Amniotic stem cell (primary cell): ENCODE measurements around the gene PDLIM4.

Experiments
- DNase-seq: peaks from one replicate; lab custom pipeline; 2025; lab: John Stamatoyannopoulos, UW

PDLIM4 gene

GRCh38 chr5:132253452-132254320, 3.8 kb upstream of the PDLIM4 start:
- no peak for DNase-seq

- DNase-seq = no peak
These were observed 3.0 kb upstream of the PDLIM4 start for GRCh38 chr5:132254321-132254977.

- no peak for DNase-seq
These were observed 1.3 kb upstream of the PDLIM4 start for GRCh38 chr5:132256086-132256782.

GRCh38 chr5:132256783-132257130, 739 bp upstream of the PDLIM4 start:
- DNase-seq = no peak

- DNase-seq = no peak
These were observed 889 bp downstream of the PDLIM4 start for GRCh38 chr5:132258102-132259068.

GRCh38 chr5:132259069-132259851, 1.8 kb downstream of the PDLIM4 start:
- DNase-seq = peak; percentile 79

- no peak for DNase-seq
These were observed 2.6 kb downstream of the PDLIM4 start for GRCh38 chr5:132260051-132260450.

- no peak for DNase-seq
These were observed 3.4 kb downstream of the PDLIM4 start for GRCh38 chr5:132260714-132261551.

GRCh38 chr5:132261881-132262845, 4.7 kb downstream of the PDLIM4 start:
- no peak for DNase-seq

GRCh38 chr5:132262882-132263547, 5.5 kb downstream of the PDLIM4 start:
- DNase-seq = no peak

GRCh38 chr5:132263548-132264261, 6.2 kb downstream of the PDLIM4 start:
- DNase-seq = peak; percentile 68

- DNase-seq = no peak
These were observed 7.2 kb downstream of the PDLIM4 start for GRCh38 chr5:132264546-132265335.

GRCh38 chr5:132265336-132266030, 8.0 kb downstream of the PDLIM4 start:
- peak; percentile 94 for DNase-seq

GRCh38 chr5:132266031-132266835, 8.7 kb downstream of the PDLIM4 start:
- no peak for DNase-seq

- no peak for DNase-seq
These were observed 9.3 kb downstream of the PDLIM4 start for GRCh38 chr5:132266836-132267160.
